Bronchial epithelial cell (primary cell): ENCODE measurements around the gene PPP3CA. TPM values are rescaled to one million over a fixed set of nuclear protein-coding genes. Genes with fewer than 3 reads are reported as not detected.

Experiments used
- DNase-seq: peaks from one replicate; pipeline ENCODE4 v3.0.0-alpha.2; 2010; ENCODE audit warnings: low read depth
- FAIRE-seq: peaks from 2 replicates; lab custom pipeline; 2011; peaks lifted over from hg19 to GRCh38; lab: Jason Lieb, UNC
- H3K27me3 ChIP-seq: 2 replicates; pipeline ENCODE4 v1.5.1; 2011; ENCODE audit warnings: low read length; ENCODE audit not compliant: control insufficient read depth, insufficient read depth
- H3K36me3 ChIP-seq: 2 replicates; pipeline ENCODE4 v1.5.1; 2011; ENCODE audit warnings: low read length; ENCODE audit not compliant: control insufficient read depth, insufficient read depth
- H3K4me3 ChIP-seq: 2 replicates; pipeline ENCODE4 v1.5.1; 2011; ENCODE audit warnings: mild to moderate bottlenecking, low read depth, low read length, control low read depth
- total RNA-seq: library from RNA; depleted of rRNA; stranded (reverse); fragments of >200 nt; gene quantifications from 2 replicates; pipeline ENCODE4 v1.2.1, GENCODE V29; 2014
- TF ChIP-seq, protein P1 (sequence below): IDR thresholded peaks from 2 replicates; pipeline ENCODE4 v1.5.1; 2011; ENCODE audit warnings: mild to moderate bottlenecking, moderate library complexity, low read length, control low read depth, inconsistent platforms; ENCODE audit not compliant: insufficient read depth, severe bottlenecking

PPP3CA gene
- total RNA-seq, 1 donor from 2014 or later = 48.2 TPM

DNA sequence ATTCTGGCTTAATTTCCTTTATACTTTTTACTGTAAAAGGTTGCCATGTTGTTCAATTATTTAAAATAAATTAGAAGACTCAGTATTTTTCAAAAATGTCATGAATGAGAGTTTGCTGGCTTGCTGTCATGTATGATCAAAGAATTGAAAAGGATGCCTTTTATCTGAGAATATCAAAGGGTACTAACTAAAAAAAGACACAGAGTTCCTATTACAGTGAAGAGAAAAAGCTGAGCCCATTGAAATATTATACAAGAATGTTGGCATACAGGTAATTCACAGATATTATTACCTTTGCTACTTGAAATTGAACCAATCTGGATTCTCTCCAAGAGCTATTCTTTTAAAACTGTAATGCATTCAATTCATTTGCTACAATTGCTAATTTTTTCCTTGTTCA is 200.0 kb downstream of the PPP3CA start:
- H3K4me3 ChIP-seq = no peak overlapping the region
- TF ChIP-seq, protein P1, sequence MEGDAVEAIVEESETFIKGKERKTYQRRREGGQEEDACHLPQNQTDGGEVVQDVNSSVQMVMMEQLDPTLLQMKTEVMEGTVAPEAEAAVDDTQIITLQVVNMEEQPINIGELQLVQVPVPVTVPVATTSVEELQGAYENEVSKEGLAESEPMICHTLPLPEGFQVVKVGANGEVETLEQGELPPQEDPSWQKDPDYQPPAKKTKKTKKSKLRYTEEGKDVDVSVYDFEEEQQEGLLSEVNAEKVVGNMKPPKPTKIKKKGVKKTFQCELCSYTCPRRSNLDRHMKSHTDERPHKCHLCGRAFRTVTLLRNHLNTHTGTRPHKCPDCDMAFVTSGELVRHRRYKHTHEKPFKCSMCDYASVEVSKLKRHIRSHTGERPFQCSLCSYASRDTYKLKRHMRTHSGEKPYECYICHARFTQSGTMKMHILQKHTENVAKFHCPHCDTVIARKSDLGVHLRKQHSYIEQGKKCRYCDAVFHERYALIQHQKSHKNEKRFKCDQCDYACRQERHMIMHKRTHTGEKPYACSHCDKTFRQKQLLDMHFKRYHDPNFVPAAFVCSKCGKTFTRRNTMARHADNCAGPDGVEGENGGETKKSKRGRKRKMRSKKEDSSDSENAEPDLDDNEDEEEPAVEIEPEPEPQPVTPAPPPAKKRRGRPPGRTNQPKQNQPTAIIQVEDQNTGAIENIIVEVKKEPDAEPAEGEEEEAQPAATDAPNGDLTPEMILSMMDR = no peak
- DNase-seq (no peak), FAIRE-seq (no peak)
- H3K27me3 ChIP-seq = no peaks in the 10 kb centered on the region
- H3K36me3 ChIP-seq = no peaks in the 10 kb centered on the region

DNA sequence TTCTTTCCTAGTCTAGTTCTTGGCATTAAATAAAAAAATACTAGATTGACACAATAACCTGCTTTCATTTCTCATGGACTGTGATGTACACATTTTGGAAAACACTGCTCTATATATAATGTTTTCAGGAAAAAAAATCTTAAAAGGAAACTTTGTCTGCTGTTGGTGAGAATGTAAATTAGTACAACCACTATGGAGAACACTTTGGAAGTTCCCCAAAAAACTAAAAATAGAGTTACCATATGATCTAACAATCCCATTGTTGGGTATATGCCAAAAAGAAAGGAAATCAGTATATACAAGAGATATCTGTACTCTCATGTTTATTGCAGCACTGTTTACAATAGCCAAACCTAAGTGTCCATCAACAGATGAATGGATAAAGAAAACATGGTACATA is 202.3 kb downstream of the PPP3CA start:
- no peak overlapping the region for H3K4me3 ChIP-seq
- TF ChIP-seq, protein P1 = no peak
- no peaks in the 10 kb centered on the region for H3K36me3 ChIP-seq
- DNase-seq (no peak), FAIRE-seq (no peak)
- no peaks in the 10 kb centered on the region for H3K27me3 ChIP-seq

DNA sequence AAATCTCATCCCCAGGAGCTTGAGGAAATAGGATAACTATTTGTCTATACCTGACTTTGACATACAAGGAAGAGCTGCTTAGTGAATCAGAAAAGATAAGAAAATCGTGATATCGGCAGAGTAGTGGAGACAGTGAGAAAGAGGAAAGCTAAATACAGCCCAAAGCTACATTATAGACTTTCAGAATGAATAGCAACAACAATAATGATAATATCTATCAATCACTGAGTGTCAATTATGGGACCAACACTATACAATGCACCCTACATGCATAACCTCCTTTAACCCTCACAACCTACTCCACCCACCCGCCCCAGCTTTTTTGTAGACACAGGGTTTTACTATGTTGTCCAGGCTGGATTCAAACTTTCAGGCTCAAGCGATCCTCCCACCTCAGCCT is 205.1 kb downstream of the PPP3CA start:
- no peak for FAIRE-seq
- Histone ChIP-seq H3K4me3 (no peak overlapping the region), H3K36me3 (no peaks in the 10 kb centered on the region), H3K27me3 (no peaks in the 10 kb centered on the region)
- TF ChIP-seq, protein P1 = no peak
- no peak for DNase-seq

DNA sequence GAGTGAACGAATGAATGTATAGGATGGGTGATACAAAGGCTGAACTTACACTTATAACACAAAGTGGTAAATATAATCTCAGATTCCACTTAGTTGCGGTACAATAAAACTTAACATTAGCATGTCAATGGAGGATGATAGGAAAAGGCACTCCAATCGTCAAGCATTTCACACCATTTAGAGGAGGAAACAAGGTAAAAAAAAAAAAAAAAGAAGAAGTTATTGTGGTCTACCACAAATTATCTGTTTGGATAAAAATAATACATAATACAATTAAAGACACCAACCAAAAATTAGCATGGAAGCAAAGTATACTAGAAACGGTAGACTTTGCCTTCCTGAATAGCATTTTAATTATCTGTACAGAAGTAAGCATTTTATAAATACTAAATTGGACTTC is 205.5 kb downstream of the PPP3CA start:
- DNase-seq (no peak), FAIRE-seq (no peak)
- H3K36me3 ChIP-seq = no peaks in the 10 kb centered on the region
- H3K27me3 ChIP-seq = no peaks in the 10 kb centered on the region
- no peak overlapping the region for H3K4me3 ChIP-seq
- TF ChIP-seq, protein P1 = no peak

DNA sequence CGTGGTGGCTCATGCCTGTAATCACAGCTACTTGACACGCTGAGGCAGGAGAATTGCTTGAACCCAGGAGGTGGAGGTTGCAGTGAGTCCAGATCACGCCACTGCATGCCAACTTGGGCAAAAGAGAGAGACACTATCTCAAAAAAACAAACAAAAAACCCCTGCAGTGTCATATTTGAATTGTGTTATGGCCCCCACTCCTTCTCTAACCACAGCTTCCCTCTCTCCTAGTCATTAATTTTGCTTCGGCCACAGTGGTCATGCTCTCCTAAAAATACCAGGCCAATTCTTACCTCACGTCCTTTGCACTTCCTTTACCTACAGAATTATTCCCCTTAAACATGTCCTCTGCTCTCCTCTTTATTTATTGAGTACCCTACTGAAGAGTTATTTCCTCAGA is 206.1 kb downstream of the PPP3CA start:
- no peaks in the 10 kb centered on the region for H3K27me3 ChIP-seq
- DNase-seq = no peak
- FAIRE-seq = no peak
- TF ChIP-seq, protein P1 = no peak
- H3K36me3 ChIP-seq = no peaks in the 10 kb centered on the region
- no peak overlapping the region for H3K4me3 ChIP-seq

DNA sequence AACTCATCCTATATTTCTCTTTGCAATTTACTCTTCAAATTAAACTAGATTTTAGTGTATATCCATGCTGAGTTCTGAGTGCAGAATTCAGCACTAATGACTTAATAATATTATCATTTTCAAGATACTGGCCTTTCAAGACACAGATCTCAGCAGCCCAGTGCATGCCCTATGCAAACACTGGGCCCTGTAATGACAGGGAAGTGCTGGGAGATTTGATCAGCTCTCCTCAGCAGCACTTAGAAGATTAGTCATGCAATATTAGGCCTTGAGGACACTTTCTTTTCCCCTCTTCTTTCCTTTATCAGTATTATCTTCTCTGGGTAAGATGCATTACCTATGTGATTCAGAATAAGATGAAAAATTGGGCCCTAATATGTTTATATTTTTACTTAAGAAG is 207.1 kb downstream of the PPP3CA start:
- FAIRE-seq (no peak), DNase-seq (no peak)
- Histone ChIP-seq H3K4me3 (no peak overlapping the region), H3K36me3 (no peaks in the 10 kb centered on the region), H3K27me3 (no peaks in the 10 kb centered on the region)
- TF ChIP-seq, protein P1 = no peak
